ENCODE measurements around the gene SECISBP2. TPM values are rescaled to one million over a fixed set of nuclear protein-coding genes. Genes with fewer than 3 reads are reported as not detected.

Gene SECISBP2
- total RNA-seq, 2 donors from 2014 or later: 43.1 to 76.2 TPM

DNA sequence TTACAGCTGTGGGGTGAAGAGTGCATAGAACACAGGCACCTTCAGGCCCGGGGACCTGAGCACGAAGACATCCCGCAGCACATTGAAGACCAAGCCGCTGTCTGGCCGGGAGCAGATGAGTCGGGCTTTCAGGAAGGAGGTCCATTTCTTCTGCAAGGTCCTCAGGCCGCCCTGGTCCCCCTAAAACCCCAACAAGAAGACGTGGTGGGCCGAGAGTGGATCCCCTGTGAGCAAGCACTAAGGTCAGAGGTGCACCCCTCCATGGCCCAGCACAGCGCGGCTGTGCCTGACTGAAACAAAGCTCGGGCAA is 70.5 kb downstream of the SECISBP2 start:
- no peaks in the 10 kb centered on the region for H3K4me1 ChIP-seq (replicated peaks)
- 93% methylated on average over 12 of the region's 12 CpGs for WGBS
- DNase-seq (ENCODE audit: low spot score): no peak
- H3K27me3 ChIP-seq (replicated peaks; ENCODE audit: insufficient read depth): no peaks in the 10 kb centered on the region
- H3K36me3 ChIP-seq: peaks cover 0 to 4% of the 10 kb centered on the region in 2 donors
- peak overlapping the region in 1 of 2 donors; percentile 36 for H3K27ac ChIP-seq
- no peak for TF ChIP-seq POLR2A (IDR thresholded peaks at IDR 0.05)
- no peak for TF ChIP-seq POLR2AphosphoS5 (IDR thresholded peaks at IDR 0.05)
- TF ChIP-seq, protein P1, sequence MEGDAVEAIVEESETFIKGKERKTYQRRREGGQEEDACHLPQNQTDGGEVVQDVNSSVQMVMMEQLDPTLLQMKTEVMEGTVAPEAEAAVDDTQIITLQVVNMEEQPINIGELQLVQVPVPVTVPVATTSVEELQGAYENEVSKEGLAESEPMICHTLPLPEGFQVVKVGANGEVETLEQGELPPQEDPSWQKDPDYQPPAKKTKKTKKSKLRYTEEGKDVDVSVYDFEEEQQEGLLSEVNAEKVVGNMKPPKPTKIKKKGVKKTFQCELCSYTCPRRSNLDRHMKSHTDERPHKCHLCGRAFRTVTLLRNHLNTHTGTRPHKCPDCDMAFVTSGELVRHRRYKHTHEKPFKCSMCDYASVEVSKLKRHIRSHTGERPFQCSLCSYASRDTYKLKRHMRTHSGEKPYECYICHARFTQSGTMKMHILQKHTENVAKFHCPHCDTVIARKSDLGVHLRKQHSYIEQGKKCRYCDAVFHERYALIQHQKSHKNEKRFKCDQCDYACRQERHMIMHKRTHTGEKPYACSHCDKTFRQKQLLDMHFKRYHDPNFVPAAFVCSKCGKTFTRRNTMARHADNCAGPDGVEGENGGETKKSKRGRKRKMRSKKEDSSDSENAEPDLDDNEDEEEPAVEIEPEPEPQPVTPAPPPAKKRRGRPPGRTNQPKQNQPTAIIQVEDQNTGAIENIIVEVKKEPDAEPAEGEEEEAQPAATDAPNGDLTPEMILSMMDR (IDR thresholded peaks at IDR 0.05): no peak
- intact Hi-C loops (cut with DNase I): no loop called here
- H3K9me3 ChIP-seq: no peaks in the 10 kb centered on the region
- H3K4me3 ChIP-seq: no peak overlapping the region

DNA sequence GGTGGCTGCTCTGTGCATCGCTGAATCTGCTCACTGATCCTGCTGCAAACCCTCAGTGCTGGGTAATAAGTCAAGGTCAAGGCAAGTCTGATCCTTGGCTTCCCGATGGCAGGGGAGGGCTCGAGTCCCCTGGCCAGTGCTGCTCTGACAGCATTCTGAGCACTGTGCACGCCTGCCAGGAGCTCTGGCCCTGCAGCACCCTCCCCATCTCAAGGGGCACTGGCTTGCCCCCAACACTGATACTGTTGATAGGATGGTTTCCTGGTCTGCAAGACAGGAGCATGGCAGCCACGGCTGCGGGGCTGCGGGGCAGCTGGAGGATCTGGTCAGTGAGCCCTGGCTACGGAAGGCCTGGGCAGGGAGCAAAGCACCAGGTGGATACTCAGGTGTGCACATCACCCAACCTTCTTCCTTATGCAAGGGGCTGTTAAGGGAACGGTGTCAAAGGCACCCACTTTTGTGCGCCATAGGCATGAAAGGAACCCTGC is 71.8 kb downstream of the SECISBP2 start:
- no peak for DNase-seq (ENCODE audit: low spot score)
- Histone ChIP-seq H3K36me3 (peaks cover 0 to 4% of the 10 kb centered on the region in 2 donors), H3K27ac (no peak overlapping the region), H3K4me3 (no peak overlapping the region), H3K27me3 (replicated peaks; ENCODE audit: insufficient read depth) (no peaks in the 10 kb centered on the region), H3K9me3 (no peaks in the 10 kb centered on the region), H3K4me1 (replicated peaks) (no peaks in the 10 kb centered on the region)
- WGBS: 70% methylated on average over 10 of the region's 10 CpGs
- TF ChIP-seq, protein P1 (IDR thresholded peaks at IDR 0.05): no peak
- TF ChIP-seq POLR2A (IDR thresholded peaks at IDR 0.05) (no peak), POLR2AphosphoS5 (IDR thresholded peaks at IDR 0.05) (no peak)
- intact Hi-C loops (cut with DNase I): no loop called here

DNA sequence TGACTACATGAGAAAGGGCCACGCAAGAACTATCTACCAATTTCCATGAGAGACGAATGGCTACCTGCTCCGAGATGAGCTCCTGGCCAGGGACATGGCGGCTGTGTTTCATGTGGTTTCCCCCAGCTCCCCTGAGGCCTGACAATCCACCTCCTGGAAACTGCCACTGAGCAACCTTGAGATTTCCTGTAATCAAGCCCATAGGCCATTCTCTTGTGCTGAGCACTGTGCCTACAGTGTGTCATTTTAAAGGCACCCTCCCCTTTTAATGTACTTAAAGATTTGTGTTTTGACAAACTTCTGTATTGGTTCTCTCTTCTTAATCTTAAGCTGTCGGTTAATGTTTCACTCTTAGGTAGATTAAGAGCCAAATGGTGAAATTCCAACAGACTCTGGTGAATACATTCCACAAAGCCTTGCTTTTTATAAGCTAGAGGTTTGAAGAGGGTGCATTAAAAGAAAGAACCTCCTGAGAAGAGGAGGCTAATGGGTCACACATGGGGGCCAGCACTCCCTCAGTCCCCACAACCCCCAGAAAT is 72.3 kb downstream of the SECISBP2 start:
- Histone ChIP-seq H3K4me1 (replicated peaks) (no peaks in the 10 kb centered on the region), H3K27me3 (replicated peaks; ENCODE audit: insufficient read depth) (no peaks in the 10 kb centered on the region), H3K9me3 (no peaks in the 10 kb centered on the region), H3K4me3 (no peak overlapping the region), H3K27ac (no peak overlapping the region), H3K36me3 (peaks cover 0 to 4% of the 10 kb centered on the region in 2 donors)
- WGBS: 75% methylated on average over 5 of the region's 5 CpGs
- DNase-seq (ENCODE audit: low spot score): no peak
- TF ChIP-seq POLR2A (IDR thresholded peaks at IDR 0.05) (no peak), POLR2AphosphoS5 (IDR thresholded peaks at IDR 0.05) (no peak)
- TF ChIP-seq, protein P1 (IDR thresholded peaks at IDR 0.05): no peak
- intact Hi-C loops (cut with DNase I): no loop called here

DNA sequence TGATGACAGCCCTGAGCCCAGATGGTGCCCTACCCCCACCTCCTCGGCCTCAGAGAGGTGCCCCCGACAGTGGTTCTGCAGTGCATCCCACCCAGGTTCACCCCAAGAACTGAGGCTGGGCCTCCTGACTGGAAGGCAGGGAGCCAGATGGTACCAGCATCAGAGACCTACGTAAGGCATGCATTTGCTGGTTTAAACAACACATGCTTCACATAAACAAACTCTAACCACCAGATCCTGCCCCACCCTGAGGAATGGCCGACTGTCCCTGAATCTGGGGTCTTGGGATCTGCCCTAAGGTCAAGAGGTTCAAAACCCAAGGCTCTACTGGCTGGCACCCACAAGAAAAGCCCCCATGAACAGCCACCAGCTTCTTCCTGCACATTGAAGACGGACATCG is 73.3 kb downstream of the SECISBP2 start:
- Histone ChIP-seq H3K9me3 (no peaks in the 10 kb centered on the region), H3K36me3 (peaks cover 0 to 9% of the 10 kb centered on the region in 2 donors), H3K4me3 (no peak overlapping the region), H3K27ac (no peak overlapping the region), H3K27me3 (replicated peaks; ENCODE audit: insufficient read depth) (no peaks in the 10 kb centered on the region), H3K4me1 (replicated peaks) (no peaks in the 10 kb centered on the region)
- intact Hi-C loops (cut with DNase I): no loop called here
- TF ChIP-seq POLR2AphosphoS5 (IDR thresholded peaks at IDR 0.05) (no peak), POLR2A (IDR thresholded peaks at IDR 0.05) (no peak)
- TF ChIP-seq, protein P1 (IDR thresholded peaks at IDR 0.05): no peak
- WGBS: 92% methylated on average over 6 of the region's 6 CpGs
- no peak for DNase-seq (ENCODE audit: low spot score)

DNA sequence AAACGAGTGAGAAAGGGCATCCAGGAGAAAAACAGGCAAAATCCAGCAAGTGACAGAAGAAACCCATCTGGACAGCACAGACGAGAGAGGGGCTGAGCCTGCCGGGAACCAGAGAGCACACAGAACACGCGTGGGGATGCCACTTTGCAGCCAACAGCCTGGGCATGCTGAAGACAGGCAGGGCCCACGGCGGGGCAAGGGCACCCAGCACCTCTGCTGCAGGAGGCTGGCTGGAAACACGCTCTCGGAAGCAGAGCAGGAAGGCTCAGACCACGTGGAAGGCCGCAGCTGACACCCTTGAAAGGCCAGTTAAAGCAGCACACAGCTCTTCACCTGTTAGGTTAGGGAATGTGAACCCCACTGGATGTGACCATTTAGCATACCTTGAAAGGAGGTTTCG is 76.1 kb downstream of the SECISBP2 start:
- intact Hi-C loops (cut with DNase I): no loop called here

More for the DNA sequence above, 76.1 kb downstream of the SECISBP2 start:
- Histone ChIP-seq H3K27ac (no peak overlapping the region), H3K36me3 (peaks cover 4 to 9% of the 10 kb centered on the region in 2 donors), H3K4me1 (replicated peaks) (no peaks in the 10 kb centered on the region), H3K4me3 (no peak overlapping the region), H3K9me3 (no peaks in the 10 kb centered on the region), H3K27me3 (replicated peaks; ENCODE audit: insufficient read depth) (no peaks in the 10 kb centered on the region)
- no peak for DNase-seq (ENCODE audit: low spot score)
- TF ChIP-seq POLR2AphosphoS5 (IDR thresholded peaks at IDR 0.05): no peak
- TF ChIP-seq, protein P1 (IDR thresholded peaks at IDR 0.05): no peak
- no peak for TF ChIP-seq POLR2A (IDR thresholded peaks at IDR 0.05)
- 89% methylated on average over 12 of the region's 12 CpGs for WGBS
